CMK (cell line): ENCODE results near the gene TAS1R3.
"Not testable (repeated sequence)": the region's sequence is repeated elsewhere in the genome, so short reads cannot be mapped to it uniquely, and the experiment has no call there.

Experiments used
- DNase-seq: peaks from one replicate; pipeline ENCODE4 v3.0.0-alpha.2; 2010; ENCODE audit warnings: low read depth

The TAS1R3 gene

DNA sequence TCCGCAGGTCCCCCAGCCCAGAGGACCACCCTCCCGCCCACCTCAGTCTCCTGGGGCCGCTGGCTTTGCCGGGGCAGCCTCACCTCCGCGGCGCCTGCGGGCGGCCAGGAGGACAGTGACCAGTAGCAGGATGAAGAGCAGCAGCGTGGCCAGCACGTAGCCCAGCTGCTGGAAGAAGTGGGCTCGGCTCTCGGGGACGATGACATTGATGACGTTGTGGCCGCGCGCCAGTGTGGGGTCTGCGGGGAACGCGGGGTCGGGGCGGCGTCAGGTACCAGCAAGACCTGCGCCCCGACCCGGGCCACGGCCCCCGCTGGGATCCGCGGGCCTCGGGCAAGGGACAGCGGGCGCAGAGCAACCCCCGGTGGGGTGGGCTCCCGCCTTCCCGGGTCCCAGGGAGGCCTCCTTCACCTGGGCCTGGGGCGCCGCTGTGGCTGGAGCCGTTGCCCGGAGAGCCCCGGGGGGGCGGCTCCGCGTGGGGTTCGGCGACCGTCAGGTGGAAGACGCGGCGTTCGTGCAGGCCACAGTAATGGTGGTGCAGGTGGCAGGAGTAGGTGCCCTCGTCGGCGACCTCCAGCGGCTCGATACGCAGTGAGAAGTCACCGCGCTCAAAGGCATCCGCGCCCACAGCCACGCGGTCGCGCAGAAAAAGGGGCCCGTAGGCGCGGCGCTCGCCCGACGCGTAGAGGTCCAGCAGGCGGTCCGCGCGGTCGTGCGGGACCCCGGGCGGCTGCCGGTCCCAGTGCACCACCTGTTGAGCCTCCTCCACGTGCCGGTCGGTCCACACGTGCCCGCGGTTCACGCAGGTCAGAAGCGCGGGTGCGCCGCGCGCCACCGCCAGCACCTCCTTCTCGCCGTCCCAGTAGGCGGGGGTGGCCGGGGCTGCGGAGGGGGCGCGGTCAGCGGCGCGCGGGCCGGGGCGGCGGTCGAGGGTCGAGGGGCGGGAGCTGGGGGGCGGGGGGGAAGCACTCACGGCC lies 23.5 kb downstream of the TAS1R3 start:
- no peak for DNase-seq

DNA sequence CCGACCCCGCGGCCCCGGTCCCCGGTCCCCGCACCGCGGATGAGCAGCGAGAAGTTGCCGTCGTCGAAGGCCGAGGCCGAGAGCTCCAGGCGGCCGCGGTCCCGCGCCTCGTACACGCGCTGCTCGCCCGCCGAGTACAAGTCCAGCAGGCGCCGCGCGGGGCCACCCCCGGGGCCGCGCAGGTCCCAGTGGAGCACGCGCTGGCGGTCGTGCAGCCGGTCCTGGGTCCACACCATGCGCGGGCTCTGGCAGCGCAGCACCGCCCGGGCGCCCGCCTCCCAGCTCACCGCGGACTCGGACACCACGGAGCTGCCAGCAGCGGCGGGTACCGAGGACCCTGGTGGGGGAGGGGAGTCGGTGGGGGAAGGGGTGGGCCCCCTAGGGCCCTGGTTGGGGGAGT lies 24.3 kb downstream of the TAS1R3 start:
- DNase-seq = no peak

DNA sequence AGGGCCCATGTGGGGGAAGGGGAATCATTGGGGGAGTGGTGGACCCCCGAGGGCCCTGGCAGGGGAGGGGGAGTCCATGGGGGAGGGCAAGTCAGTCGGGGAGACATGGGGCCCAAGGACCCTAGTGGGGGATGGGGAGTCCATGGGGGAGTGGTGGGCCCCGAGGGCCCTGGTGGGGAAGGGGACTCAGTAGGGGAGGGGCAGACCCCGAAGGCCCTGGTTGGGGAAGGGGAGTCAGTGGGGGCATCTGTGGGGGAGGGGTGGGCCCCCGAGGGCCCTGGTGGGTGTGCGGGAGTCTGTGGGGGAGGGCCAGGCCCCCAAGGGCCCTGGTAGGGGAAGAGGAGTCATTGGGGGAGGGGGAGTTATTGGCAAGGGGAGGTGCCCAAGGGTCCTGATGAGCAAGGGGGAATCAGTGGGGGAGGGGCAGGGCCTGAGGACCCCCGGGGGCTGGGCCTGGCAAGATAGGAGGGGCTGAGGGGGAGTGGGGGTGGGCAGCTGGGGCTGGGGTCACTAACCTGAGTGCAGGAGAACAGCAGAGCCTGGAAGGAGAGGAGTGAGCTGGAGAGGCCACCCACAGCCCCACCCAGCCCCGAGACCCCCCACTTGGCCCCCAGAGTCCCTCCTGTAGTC lies 25.2 kb downstream of the TAS1R3 start:
- DNase-seq = no peak

DNA sequence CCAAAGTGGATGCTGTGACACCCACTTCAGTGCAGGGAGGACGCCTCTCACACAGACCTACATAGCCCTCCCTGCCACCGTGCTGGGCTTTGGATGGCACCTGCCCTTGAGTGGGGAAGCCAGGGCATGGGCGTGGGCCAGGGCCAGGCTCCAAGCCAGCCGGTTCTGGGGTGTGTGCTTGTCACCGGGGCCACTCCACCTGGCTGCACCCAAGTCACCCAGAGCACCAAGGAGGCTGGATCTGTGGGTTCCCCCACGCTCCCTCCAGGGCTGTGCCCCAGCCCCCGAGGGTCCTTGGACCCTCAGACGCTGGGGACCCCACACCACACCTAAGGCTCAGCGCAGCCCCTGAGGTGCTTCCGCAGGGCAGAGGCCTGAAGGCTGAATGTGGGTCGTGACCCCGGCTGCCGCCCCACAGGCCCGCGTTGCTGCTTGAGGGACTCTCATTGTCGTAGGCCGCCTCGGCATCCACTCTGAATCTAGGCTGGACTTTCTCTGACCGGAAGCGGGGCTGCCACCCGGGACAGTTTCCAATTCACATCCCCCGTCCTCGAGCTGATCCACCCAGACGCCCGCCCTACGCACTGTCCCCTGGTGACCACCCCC lies 25.8 kb downstream of the TAS1R3 start:
- DNase-seq = no peak

DNA sequence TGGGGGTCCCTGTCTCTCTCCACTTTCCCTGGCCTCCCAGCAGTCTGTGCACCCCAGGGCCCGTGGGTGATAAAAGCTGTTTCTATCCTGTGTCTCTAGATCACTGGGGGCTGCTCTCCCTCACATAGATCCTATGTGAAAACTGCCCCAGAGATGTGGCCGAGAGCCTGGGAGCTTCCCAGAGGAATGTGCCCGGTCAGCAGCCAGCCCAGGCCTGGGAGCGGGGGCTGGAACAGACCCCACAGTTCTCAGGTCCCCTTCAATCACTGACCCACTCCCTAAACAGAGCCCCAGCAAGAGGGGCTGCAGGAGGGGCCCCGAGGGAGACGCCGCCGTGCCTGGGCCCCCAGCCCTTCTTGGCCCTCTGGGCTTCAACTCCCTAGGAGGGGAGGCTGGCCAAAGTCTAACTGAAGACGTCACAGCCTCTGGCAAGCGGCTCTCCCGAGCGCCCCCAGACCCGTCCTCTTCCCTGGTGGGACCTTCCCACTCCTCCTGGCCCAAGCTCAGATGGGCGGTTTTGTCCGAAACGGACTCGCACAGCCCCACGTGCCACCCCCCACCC lies 26.9 kb downstream of the TAS1R3 start:
- no peak for DNase-seq

DNA sequence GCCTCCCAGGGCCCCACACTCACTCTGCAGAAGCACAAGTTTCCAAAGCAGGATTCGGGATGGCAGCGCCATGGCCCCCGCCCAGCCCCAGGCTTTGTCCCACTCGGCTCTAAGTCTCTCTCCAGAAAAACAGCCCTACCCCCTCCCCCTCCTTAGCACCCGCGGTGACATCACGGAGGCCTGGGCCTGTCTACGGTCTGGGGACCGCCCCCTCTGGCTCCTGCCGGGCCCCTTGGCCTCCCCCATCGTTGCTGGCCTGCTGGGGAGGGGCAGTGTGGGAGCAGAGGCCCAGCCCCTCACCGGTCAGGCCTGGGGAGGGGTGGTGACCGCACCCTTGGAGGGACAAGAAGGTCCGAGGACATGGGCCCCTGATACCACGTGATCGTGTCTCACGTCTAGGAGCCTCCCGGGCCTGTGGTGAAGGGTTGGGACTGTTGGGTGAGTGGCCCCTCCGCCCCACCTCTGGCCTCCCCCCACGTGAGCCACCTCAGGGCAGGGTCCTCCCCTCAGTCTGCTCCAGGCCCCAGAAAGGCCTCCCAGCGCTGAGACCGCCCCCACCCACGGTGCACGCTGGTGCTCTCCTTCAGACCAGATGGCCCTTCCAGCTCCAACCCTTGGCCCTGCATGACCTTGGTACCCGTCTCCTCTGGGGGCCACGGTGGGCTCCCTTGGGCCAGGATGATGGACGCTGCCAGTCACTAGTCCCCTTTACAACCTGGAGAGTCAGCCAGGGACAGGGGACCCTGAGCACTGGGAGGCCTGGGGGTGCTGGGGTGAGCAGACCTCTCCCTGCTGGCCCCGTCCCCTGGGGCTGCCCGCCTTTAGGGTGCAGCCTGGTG lies 27.6 kb downstream of the TAS1R3 start, which contains the start of gene MXRA8:
TSS of gene MXRA8 (minus strand) at position 123 of the 839 bp plus-strand sequence. CDS start at position 72, 51 bp downstream.
- no peak for DNase-seq

DNA sequence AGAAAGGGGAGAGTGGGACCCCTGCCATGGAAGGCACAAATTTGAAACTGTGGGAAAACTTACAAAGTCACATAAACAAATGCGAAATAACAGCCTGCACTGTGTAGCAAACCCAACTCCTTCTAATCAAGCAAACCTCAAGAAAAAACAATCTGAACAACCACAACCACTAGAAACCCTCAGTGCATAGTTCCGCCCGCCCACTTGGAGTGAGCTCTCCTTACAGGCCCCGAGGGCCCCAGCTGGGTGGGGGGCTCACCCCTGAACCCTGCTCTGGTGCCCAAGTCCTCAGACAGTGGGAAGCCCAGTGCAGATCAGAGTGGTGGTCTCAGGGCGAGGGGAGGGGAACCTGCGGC lies 28.2 kb downstream of the TAS1R3 start:
- DNase-seq = no peak

DNA sequence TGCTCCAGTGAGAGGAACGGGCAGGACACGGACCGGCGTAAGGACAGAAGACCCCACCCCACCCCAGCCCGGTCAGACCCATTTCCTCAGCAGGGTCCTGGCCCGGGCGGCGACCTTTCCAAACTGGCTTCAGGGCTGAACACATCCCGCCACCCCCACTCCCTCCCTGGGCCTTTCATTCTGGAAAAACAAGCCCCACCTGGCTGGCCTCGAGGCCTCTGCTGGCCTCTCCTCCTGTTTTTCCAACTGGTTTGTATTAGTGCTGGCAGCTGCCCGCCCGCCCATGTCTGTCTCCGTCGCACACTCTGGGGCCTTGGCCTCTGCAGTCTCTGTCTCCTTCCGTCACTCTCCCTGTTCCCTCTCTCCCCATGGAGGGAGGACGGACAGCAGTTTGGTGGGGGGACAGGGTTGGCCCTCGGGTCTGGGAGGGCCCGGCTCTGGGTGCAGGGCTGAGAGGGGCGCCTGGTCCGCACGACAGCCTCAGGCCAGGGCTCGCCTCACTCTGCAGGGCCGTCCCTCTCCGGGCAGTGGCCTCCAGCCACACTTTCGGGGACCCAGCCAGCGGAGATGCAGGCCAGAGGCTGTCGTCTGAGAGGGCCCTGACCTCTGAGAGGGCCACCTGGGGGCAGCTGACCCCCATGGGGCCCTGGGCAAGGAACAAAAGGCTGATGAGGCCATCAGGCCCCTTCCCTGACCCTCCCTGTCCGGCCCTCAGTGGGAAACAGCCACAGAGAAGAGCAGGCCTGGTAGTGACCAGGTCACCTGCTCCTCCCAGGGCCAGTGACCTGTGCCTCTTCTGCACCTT lies 28.8 kb downstream of the TAS1R3 start:
- DNase-seq = no peak

DNA sequence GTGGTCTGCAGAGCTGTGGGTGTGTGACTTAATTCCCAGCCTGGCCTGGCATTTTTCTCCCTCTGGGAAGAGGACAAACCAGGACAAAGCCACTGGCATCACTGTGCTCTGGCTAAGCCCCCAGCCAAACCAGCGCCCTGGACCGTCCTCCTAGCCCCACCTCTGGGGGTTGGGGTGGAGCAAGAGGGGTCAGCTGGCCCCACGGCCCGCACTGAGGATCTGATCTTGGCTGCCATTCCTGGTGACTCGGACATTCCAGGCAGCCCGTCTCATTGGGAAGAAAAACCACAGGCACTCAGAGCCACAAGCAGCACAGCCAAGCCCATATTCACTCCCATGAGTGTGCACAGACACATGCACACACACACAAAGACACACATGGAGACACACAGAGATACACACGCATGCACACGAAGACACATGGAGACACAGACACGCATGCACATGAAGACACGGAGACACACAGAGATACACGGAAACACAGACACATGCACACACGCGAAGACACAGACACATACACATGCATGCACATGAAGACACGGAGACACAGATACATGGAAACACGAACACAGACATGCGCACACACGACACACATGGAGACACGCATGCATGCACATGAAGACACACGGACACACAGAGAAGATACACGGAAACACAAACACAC lies 29.6 kb downstream of the TAS1R3 start:
- no peak for DNase-seq

DNA sequence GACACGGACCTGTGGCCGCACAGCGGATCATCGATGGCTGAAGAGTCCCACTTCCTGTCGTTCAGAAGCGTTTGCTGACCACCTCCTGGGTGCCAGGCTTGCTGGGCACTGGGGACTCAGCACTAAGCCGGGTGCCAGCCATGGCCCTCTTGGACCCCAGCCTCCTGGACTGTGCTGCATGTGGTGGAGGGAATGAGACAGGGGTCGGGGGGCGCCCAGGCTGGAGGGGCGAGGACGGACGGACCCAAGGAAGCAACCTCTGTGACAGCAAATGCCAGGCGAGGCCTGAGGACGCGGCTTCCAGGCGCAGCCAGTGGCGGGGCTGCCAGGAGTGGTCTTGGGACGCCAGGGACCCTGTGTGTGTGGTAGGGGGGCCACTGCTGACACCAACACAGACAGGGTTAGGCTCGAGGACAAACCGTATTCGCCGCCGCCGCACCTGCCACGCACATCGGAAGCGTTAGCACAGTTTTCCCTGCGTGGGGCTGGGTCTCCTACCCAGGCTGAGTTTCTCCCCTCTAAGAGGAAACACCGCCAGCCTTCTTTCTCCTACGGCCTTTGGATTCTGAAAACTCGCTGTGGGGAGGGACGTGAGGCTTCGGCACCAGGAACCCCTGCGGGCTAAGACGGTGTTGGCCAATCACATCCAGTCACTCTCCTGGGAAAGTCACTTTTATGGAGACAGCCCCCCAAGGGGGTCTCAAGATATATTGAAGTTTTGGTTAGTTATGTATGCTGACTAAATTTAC lies 30.3 kb downstream of the TAS1R3 start:
- no peak for DNase-seq

DNA sequence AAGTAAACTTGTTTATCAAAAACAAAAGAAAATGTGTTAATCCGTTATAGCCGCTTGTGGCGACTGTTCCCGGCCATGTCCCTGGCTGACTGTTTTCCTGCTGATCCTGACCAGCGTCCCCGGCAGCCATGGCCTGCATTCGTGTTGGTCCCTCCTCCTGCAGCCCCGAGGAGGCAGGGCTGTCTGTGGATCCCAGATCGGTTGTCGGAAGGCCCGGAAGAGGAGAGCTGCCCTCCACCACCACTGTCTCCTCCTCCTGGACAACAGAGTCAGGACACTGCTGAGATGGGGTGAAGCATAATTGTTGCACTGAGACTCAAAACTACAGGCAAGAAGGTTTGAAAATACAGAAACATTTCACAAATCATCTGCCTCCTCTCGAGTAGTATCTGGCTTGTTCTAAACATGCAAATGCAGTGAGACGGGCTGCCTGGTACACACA lies 30.9 kb downstream of the TAS1R3 start:
- DNase-seq = no peak

DNA sequence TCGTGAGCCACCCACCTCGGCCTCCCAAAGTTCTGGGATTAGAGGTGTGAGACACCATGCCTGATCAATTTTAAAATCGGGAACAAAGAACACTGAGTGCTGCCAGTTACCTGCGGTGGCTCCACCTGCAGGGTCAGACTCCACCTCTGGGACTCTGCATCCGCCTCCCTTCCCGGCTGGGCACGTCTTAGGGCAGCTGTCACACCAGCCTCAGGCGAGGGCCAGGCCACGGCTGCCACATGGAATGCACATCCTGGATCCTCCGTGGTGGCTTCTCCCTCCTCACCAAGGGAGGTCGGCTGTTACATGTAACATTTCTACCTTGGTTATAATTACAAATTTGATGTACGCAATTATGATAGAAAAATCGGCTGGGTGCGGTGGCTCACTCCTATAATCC lies 33.2 kb downstream of the TAS1R3 start:
- no peak for DNase-seq

DNA sequence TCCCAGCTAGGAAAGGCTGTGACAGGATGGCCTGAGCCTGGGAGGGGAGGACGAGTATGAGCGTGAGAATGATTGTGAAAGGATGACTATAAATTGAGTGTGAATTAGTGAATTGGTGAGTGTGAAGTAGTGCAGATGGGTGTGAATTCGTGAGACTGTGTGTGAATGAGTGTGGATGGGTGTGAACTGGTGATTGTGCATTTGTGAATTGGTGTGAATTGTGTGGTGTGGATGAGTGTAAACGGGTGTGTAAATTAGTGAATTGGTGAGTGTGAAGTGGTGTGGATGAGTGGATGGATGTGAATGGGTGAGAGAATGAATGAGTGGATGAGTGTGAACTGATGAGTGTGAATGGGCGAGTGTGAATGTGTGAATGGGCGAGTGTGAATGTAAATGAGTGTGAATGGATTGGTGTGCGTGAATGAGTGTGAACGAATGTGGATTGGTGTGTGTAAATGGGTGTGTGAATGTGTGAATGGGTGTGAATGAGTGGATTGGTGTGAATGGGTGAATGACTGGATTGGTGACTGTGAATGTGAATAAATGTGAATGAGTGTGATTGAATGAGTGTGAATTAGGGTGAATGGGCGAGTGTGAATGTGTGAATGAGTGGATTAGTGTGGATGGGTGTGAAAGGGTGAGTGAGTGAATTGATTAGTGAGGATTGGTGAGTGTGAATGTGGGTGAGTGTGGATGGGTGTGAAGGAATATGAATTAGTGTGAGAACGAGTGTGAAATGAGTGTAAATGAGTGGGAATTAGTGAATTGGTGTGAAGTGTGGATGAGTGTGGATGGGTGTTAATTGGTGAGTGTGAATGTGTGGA lies 35.0 kb downstream of the TAS1R3 start:
- no peak for DNase-seq

DNA sequence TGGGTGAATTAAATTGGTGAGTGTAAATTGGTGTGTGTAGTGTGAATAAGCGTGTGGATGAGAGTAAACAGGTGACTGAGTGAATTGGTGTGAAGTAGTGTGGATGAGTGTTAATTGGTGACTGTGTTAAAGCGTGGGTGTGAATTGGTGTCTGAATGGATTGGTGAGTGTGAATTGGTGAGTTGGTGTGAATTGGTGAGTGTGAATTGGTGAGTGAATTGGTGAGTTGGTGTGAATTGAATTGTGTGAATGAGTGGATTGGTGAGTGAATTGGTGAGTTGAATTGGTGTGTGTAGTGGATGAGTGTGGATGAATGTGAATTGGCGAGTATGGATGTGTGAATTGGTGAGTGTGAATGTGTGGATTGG lies 35.6 kb downstream of the TAS1R3 start:
- DNase-seq = no peak

DNA sequence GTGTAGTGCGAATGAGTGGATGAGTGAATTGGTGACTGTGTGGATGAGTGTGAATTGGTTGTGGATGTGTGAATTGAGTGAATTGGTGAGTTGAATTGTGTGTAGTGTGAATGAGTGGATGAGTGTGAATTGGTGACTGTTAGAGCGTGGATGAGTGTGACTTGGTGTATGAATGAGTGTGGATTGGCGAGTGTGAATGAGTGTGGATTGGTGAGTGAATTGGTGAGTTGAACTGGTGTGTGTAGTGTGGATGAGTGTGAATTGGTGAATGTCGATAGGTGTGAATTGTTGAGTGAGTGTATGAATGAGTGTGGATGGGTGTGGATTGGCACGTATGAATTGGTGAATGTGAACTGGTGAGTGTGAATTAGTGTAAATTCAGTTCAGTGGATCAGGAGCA lies 36.2 kb downstream of the TAS1R3 start:
- no peak for DNase-seq

DNA sequence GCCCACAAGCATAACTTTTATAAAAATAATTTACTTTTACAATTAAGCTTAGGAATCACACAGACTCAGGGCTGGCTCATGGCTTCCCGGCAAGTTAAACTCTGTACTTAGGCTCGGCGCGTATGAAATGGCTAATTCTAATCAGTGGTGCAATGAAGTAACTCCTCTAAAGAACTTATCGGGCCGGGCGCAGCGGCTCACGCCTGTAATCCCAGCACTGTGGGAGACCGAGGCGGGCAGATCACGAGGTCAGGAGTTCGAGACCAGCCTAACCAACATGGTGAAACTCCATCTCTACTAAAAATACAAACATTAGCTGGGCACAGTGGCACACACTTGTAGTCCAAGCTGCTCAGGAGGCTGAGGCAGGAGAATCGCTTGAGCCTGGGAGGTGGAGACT lies 39.0 kb downstream of the TAS1R3 start:
- not testable (repeated sequence) for DNase-seq

DNA sequence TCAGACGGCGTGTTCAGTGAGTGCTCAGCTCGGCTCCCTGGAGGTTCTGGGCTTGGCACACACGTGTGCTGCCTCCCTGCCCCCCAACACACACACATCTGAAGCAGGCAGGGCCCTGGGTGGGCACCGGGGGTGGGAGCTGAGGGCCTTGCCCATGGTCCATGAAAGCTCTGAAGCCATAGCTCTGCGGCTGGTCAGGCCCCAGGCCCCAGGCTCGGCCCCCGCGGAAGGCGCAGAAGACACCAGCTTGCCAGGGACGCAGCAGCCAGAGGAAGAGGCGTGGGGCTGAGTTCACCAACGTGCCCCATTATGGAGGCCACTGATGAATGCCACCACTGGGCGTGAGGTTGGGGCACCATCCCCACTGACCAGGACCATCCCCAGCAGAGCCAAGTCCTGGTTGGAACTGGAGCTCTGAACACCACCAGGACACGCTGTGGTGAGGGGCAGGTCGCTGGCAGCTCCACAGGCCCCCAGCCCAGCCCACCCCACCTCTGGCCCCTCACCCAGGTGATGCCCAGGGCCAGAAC lies 39.8 kb downstream of the TAS1R3 start:
- no peak for DNase-seq

DNA sequence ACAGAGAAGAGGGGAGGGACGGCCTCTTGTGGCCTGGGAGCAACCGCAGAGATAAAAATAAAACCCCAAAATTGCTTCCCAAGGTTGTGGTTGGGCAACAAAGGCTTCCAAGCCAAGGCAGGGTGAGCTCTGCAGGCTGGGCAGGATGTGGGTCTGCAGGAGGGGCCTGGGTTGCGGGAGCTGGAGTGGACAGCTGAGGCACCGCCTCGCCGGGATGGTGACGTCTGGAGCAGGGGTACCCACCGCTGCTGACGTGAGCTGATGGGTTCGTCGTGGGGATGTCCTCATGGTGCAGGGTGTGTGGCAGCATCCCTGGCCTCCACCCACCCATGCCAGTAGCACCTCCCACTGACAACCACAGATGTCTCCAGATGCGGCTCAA lies 40.3 kb downstream of the TAS1R3 start:
- DNase-seq = peak; percentile 89
